ENCODE results near the gene LIPI. TPM values are rescaled to one million over a fixed set of nuclear protein-coding genes. Genes with fewer than 3 reads are reported as not detected.
"Not testable (repeated sequence)": the region's sequence is repeated elsewhere in the genome, so short reads cannot be mapped to it uniquely, and the experiment has no call there.

Gene LIPI
- total RNA-seq, 1 experiment from 2014 or later = not detected

- no peak for ATAC-seq
- Histone ChIP-seq H3K9me3 (ENCODE audit: low read length) (no peaks in the 10 kb centered on the region), H3F3A (ENCODE audit: low read length, unreplicated experiment) (no peaks in the 10 kb centered on the region), H3K9me2 (replicated peaks; ENCODE audit: low read length) (no peaks in the 10 kb centered on the region), H3K79me2 (ENCODE audit: low read length) (no peaks in the 10 kb centered on the region), H3K4me2 (ENCODE audit: low read length) (no peak overlapping the region), H3K27ac (ENCODE audit: low read length) (no peak overlapping the region), H4K20me1 (ENCODE audit: low read length) (no peaks in the 10 kb centered on the region), H3K9ac (ENCODE audit: low read length) (no peak overlapping the region), H3K4me1 (ENCODE audit: insufficient read depth, low read length) (no peaks in the 10 kb centered on the region), H3K4me3 (ENCODE audit: low read length) (no peak overlapping the region), H2AFZ (ENCODE audit: low read length) (no peak overlapping the region), H3K27me3 (ENCODE audit: low read length) (no peaks in the 10 kb centered on the region), H3K36me3 (ENCODE audit: low read depth, low read length) (no peaks in the 10 kb centered on the region)
- no peak for DNase-seq
- intact Hi-C loops (cut with micrococcal nuclease) = no loop called here
- TF ChIP-seq CTCF (conservative IDR thresholded peaks at IDR 0.05; ENCODE audit: low read depth, low read length) = no peak
- TF ChIP-seq EZH2 (IDR thresholded peaks at IDR 0.05; ENCODE audit: low read length, unreplicated experiment) = no peak
- TF ChIP-seq EZH2phosphoT487 (IDR thresholded peaks at IDR 0.05; ENCODE audit: borderline replicate concordance, low read length) = no peak
- POLR2A ChIA-PET (ENCODE audit: unreplicated experiment) = no interaction called here
- BruUV-seq (replicated peaks) = no TSS peak
- CTCF ChIA-PET = no interaction called here
Observed at GRCh38 chr21:14070049-14070893, 140.5 kb downstream of the LIPI start.

- Histone ChIP-seq H3K4me1 (ENCODE audit: insufficient read depth, low read length) (no peaks in the 10 kb centered on the region), H2AFZ (ENCODE audit: low read length) (no peak overlapping the region), H3K79me2 (ENCODE audit: low read length) (no peaks in the 10 kb centered on the region), H3K9me2 (replicated peaks; ENCODE audit: low read length) (no peaks in the 10 kb centered on the region), H3K27ac (ENCODE audit: low read length) (no peak overlapping the region), H3K36me3 (ENCODE audit: low read depth, low read length) (no peaks in the 10 kb centered on the region), H4K20me1 (ENCODE audit: low read length) (no peaks in the 10 kb centered on the region), H3K27me3 (ENCODE audit: low read length) (no peaks in the 10 kb centered on the region), H3K4me2 (ENCODE audit: low read length) (no peak overlapping the region), H3K9ac (ENCODE audit: low read length) (no peak overlapping the region), H3F3A (ENCODE audit: low read length, unreplicated experiment) (no peaks in the 10 kb centered on the region), H3K4me3 (ENCODE audit: low read length) (no peak overlapping the region), H3K9me3 (ENCODE audit: low read length) (no peaks in the 10 kb centered on the region)
- POLR2A ChIA-PET (ENCODE audit: unreplicated experiment) = no interaction called here
- TF ChIP-seq EZH2phosphoT487 (IDR thresholded peaks at IDR 0.05; ENCODE audit: borderline replicate concordance, low read length) = no peak
- BruUV-seq (replicated peaks) = no TSS peak
- no peak for ATAC-seq
- DNase-seq = no peak
- CTCF ChIA-PET = no interaction called here
- intact Hi-C loops (cut with micrococcal nuclease) = no loop called here
Observed at GRCh38 chr21:14064296-14064645, 146.5 kb downstream of the LIPI start.

DNA sequence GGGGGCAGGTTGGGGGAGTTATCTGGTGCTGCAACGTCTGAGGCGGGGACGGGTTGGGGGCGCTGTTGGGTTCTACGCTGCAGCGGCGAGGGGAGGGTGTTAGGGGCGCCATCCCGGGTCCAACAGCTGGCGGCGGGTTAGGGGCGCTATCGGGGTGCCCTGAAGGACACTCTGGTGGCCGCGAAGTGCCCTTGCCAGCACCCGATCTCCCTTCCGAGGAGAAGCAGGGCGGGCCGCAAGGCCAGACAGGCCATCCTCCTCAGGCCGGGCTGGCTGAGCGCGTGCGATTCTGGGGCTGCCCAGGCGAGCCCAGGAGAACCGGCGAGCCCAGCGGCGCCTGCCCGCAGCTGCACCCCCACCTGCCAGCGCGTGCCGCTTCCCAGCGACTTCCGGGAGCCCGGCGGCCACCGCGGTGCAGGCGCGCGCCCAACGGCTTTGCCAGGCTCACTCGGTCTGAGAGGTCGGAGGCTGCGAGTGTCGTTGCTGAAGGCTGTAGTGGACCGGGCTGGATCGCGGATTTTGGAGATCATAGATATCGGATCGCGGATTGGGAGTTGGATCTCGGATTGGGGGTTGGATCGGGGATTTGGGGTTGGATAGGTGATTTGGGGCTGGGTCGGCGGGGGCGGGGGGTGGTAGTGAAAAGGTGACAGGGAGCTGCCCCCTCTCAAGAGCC lies 147.0 kb downstream of the LIPI start:
- H3K9ac ChIP-seq (ENCODE audit: low read length); H3F3A ChIP-seq (ENCODE audit: low read length, unreplicated experiment); H3K9me3 ChIP-seq (ENCODE audit: low read length); CTCF ChIA-PET; BruUV-seq (replicated peaks); ATAC-seq; H4K20me1 ChIP-seq (ENCODE audit: low read length); H3K79me2 ChIP-seq (ENCODE audit: low read length); H3K36me3 ChIP-seq (ENCODE audit: low read depth, low read length); H3K27me3 ChIP-seq (ENCODE audit: low read length); H3K4me3 ChIP-seq (ENCODE audit: low read length); POLR2A ChIA-PET (ENCODE audit: unreplicated experiment); H3K4me1 ChIP-seq (ENCODE audit: insufficient read depth, low read length); H3K9me2 ChIP-seq (replicated peaks; ENCODE audit: low read length); H2AFZ ChIP-seq (ENCODE audit: low read length); intact Hi-C loops (cut with micrococcal nuclease); H3K27ac ChIP-seq (ENCODE audit: low read length); H3K4me2 ChIP-seq (ENCODE audit: low read length); DNase-seq: not testable (repeated sequence)

DNA sequence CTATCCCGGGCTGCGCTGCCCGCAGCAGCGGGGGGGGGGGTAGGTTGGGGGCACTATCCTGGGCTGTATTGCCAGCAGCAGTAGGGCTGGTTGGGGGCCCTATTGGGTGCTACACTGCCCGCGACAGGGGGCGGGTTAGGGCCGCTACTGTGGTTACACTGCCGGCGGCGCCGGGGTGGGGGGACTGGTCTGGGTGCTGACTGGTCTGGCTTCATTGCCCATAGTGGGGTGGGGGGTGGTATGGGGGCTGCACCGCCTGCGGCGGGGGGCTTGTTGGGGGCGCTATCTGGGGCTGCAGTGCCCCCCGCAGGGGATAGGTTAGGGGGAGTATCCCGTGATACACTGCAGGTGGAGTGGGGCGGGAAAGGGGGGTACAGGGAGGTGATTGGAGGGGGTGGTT lies 148.1 kb downstream of the LIPI start:
- H3F3A ChIP-seq (ENCODE audit: low read length, unreplicated experiment); H3K4me2 ChIP-seq (ENCODE audit: low read length); H4K20me1 ChIP-seq (ENCODE audit: low read length); DNase-seq; H3K36me3 ChIP-seq (ENCODE audit: low read depth, low read length); H3K27me3 ChIP-seq (ENCODE audit: low read length); BruUV-seq (replicated peaks); H3K4me1 ChIP-seq (ENCODE audit: insufficient read depth, low read length); CTCF ChIA-PET; H3K4me3 ChIP-seq (ENCODE audit: low read length); H2AFZ ChIP-seq (ENCODE audit: low read length); H3K9me3 ChIP-seq (ENCODE audit: low read length); H3K9me2 ChIP-seq (replicated peaks; ENCODE audit: low read length); H3K27ac ChIP-seq (ENCODE audit: low read length); intact Hi-C loops (cut with micrococcal nuclease); H3K79me2 ChIP-seq (ENCODE audit: low read length); POLR2A ChIA-PET (ENCODE audit: unreplicated experiment); H3K9ac ChIP-seq (ENCODE audit: low read length); ATAC-seq: not testable (repeated sequence)

- H3K27me3 ChIP-seq (ENCODE audit: low read length); intact Hi-C loops (cut with micrococcal nuclease); H3K36me3 ChIP-seq (ENCODE audit: low read depth, low read length); H4K20me1 ChIP-seq (ENCODE audit: low read length); BruUV-seq (replicated peaks); DNase-seq; H3K4me2 ChIP-seq (ENCODE audit: low read length); H3K27ac ChIP-seq (ENCODE audit: low read length); ATAC-seq; CTCF ChIA-PET; H2AFZ ChIP-seq (ENCODE audit: low read length); H3F3A ChIP-seq (ENCODE audit: low read length, unreplicated experiment); H3K9me2 ChIP-seq (replicated peaks; ENCODE audit: low read length); H3K9me3 ChIP-seq (ENCODE audit: low read length); POLR2A ChIA-PET (ENCODE audit: unreplicated experiment); H3K4me1 ChIP-seq (ENCODE audit: insufficient read depth, low read length); H3K79me2 ChIP-seq (ENCODE audit: low read length); H3K9ac ChIP-seq (ENCODE audit: low read length); H3K4me3 ChIP-seq (ENCODE audit: low read length): not testable (repeated sequence)
Observed at GRCh38 chr21:14061820-14062219, 148.9 kb downstream of the LIPI start.
